ENCODE data around the gene KMT2D.
"Not testable (repeated sequence)": the region's sequence is repeated elsewhere in the genome, so short reads cannot be mapped to it uniquely, and the experiment has no call there.

KMT2D gene

DNA sequence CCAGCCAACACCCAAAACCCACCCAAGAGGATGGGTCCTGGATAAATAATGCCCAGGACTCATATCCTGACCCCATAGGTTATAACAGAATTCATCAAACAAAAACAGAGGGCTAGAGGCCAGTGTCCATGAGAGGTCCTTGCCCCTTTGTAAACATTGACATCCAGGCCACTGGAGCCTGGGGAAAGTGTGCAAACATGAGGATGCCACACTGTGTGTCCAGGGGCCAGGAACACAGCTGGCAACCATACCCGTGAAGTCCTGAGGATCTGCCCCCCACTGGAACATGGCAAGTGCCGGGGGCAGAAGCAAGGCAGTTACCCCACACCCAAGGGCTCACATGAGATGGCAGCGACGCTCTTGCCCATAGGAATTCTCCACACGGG is 4.2 kb upstream of the KMT2D start:
- no peak for ATAC-seq
- peaks cover 28% of the 10 kb centered on the region for H3K4me1 Mint-ChIP-seq
- H3K27ac Mint-ChIP-seq, result no peak overlapping the region
- peaks cover 50% of the 10 kb centered on the region for H3K36me3 Mint-ChIP-seq
- DNase-seq (ENCODE audit: low spot score in 2 of 2), result no peak
- H3K4me3 Mint-ChIP-seq, result no peak overlapping the region
- no peaks in the 10 kb centered on the region for H3K9me3 Mint-ChIP-seq

- Mint-ChIP-seq H3K36me3 (peaks cover 37% of the 10 kb centered on the region), H3K4me3 (peak overlapping the region; percentile 93), H3K4me1 (peaks cover 39% of the 10 kb centered on the region)
- DNase-seq (ENCODE audit: low spot score in 2 of 2); H3K9me3 Mint-ChIP-seq; ATAC-seq; H3K27ac Mint-ChIP-seq: not testable (repeated sequence)
These were observed 1.3 kb upstream of the KMT2D start for GRCh38 chr12:49061916-49062315.

GRCh38 chr12:49061157-49061650 is 610 bp upstream of the KMT2D start:
- no peak for DNase-seq (ENCODE audit: low spot score in 2 of 2)
- Mint-ChIP-seq H3K4me3 (peak overlapping the region; percentile 93), H3K36me3 (peaks cover 29% of the 10 kb centered on the region), H3K9me3 (no peaks in the 10 kb centered on the region), H3K27ac (peak overlapping the region; percentile 94), H3K4me1 (peaks cover 46% of the 10 kb centered on the region)
- ATAC-seq, result peak; percentile 1

DNA sequence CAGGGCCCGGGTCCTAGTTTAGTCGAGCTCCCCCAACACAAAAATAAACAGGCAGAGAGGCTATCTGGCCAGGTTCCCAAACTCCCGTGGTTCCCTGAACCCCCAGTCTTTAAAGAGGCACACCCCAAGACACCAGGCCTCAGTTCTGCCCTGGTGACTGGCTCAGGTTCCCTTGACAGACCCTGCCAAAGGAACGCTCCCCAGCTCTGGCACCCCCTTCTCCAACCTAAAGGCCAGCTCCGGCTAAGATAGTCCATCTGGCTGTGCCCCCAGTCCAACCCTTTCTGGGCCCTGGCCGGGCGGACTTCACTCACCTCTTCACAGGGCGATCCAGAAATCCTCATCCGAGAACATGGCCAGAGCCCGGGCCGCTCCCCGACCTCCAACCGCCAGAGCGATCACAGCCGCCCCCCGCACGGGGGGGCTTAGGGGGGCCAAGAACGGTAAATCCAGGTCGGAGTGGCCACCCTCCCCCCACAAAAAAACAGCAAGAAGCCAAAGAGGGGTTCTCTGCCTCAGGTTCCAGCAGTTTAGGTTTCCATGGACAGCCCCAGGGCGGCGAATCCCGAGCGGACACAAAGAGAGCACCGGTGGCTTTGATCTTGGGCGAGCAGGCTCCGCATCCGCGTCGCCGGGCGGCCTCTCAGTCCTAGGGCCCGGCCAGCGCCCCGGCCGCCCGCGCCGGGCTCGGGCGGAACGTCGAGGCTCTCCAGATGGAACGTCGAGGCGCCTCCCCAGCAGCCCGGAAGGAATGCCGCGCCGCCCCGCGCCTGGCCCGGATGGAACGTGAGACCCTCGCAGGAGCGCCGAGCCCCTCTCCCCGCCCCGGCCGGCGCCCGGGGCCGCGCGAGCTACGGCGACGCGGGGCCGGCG is 1.1 kb downstream of the KMT2D start:
- DNase-seq (ENCODE audit: low spot score in 2 of 2), result peak; percentile 15 to 59
- Mint-ChIP-seq H3K4me3 (peak overlapping the region; percentile 93), H3K9me3 (no peaks in the 10 kb centered on the region), H3K27ac (peak overlapping the region; percentile 94), H3K36me3 (peaks cover 29% of the 10 kb centered on the region), H3K4me1 (peaks cover 63% of the 10 kb centered on the region)
- ATAC-seq, result peak; percentile 25

DNA sequence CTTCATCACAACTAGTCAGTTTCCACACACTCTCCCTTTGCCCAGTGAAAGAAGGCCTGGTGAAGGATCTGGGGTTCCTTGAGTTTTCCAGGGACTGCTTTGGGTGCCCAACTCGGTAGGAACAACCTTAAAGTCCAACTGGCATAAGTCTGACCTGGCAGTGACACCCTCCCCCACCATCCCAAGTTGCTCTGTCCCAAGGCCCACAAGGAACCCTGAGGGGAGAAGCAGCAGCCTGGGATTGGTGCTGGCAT is 1.6 kb downstream of the KMT2D start:
- peaks cover 65% of the 10 kb centered on the region for H3K4me1 Mint-ChIP-seq
- H3K36me3 Mint-ChIP-seq, result peaks cover 34% of the 10 kb centered on the region
- H3K4me3 Mint-ChIP-seq, result peak overlapping the region; percentile 93
- peak overlapping the region; percentile 94 for H3K27ac Mint-ChIP-seq
- no peak for DNase-seq (ENCODE audit: low spot score in 2 of 2)
- H3K9me3 Mint-ChIP-seq, result no peaks in the 10 kb centered on the region
- ATAC-seq, result no peak

DNA sequence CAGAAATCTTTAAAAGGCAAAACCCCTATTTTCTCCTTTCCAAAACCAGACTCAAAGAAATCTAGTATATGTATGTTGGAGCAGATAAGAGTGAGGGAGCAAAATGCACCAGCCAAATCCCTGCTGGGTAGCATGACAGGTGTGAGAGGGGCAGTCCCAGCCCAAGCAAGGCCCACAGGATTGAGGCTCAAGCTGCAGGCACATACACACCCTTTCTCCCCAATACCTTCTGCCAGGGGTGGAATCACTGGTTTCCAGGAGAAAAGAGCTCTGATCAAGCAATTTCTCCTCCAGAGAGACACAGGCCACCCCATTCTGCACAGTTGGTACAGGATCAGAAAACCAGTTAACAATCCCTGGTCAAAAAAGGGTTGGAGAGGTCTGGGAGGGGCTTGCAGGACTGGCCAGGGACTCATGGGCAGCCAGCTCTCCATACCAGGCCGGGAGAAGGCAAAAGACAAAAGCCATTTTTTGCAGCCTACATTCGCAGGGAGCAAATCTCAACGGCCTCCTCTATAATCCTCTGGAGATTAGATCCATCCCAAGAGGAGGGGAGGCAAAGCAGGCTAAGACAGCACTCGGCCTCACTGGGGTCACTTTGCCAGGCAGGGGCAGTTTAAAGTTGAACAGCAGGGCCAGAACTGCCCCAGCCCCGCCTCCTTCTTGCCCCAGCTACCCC is 2.1 kb downstream of the KMT2D start:
- no peaks in the 10 kb centered on the region for H3K9me3 Mint-ChIP-seq
- ATAC-seq (no peak), DNase-seq (ENCODE audit: low spot score in 2 of 2) (no peak)
- peaks cover 39% of the 10 kb centered on the region for H3K36me3 Mint-ChIP-seq
- peaks cover 62% of the 10 kb centered on the region for H3K4me1 Mint-ChIP-seq
- H3K4me3 Mint-ChIP-seq, result peak overlapping the region; percentile 93
- peak overlapping the region; percentile 94 for H3K27ac Mint-ChIP-seq

GRCh38 chr12:49057888-49058287 is 2.7 kb downstream of the KMT2D start:
- no peak for DNase-seq (ENCODE audit: low spot score in 2 of 2)
- Mint-ChIP-seq H3K4me1 (peaks cover 62% of the 10 kb centered on the region), H3K27ac (peak overlapping the region; percentile 94), H3K9me3 (no peaks in the 10 kb centered on the region), H3K36me3 (peaks cover 45% of the 10 kb centered on the region), H3K4me3 (peak overlapping the region; percentile 93)
- ATAC-seq, result no peak

DNA sequence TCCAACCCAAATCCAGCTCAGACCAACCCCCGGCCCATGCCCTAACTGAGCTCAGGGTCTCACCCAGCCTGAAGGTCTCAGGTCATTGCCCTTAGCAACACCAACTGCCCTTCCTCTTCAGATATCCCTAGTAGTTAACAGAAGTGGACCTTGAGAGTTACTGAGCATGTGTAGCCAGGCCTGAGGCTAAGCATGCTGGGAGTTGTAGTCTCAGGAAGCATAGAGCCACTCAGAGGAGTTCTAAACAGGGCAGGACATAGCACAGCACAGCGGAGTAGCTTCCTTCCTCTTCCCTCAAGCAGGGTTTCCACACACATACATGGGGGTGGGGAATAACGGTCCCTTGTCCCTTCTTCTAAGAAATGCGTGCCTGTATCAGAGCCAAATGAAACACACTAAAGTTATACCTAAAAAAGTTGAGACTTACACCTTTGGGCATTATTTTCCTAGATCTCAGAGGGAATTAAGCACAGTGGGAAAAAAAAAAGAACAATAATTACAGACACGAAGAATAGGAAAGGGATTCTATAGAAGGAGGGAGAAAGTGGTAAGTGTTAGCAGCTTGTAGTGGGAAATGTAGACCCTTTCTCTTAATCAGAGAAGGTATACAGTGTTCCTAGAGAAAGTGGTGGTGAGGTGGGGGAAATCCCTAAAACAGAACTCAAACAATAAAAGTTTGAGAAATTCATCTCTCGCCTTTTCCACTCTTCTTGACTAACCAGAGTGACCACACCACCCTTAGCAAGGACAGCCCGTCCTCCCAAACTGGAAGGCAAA is 4.4 kb downstream of the KMT2D start:
- peaks cover 69% of the 10 kb centered on the region for H3K4me1 Mint-ChIP-seq
- peaks cover 61% of the 10 kb centered on the region for H3K36me3 Mint-ChIP-seq
- H3K9me3 Mint-ChIP-seq, result no peaks in the 10 kb centered on the region
- H3K27ac Mint-ChIP-seq, result peak overlapping the region; percentile 94
- peak; percentile 20 to 71 for DNase-seq (ENCODE audit: low spot score in 2 of 2)
- peak overlapping the region; percentile 93 for H3K4me3 Mint-ChIP-seq
- ATAC-seq, result peak; percentile 78

DNA sequence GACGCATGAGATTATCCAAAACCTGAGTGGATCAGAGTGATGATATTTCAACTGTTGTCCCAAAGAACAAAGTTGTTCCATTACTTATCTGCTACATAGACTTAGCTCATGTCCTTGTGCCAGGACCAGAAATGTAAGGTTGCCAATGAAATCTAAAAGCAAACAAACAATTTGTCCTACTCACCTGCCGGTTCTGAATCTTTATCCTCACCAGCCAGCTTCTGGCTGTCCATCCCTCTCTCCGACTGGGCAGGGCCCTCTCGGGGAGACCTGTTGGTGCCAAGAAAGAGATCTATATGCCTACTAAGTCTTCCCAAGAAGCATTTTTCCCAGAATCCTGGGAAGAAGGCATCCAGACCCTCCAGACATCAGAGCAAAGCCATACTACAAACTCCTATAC is 5.5 kb downstream of the KMT2D start:
- Mint-ChIP-seq H3K4me3 (no peak overlapping the region), H3K36me3 (peaks cover 61% of the 10 kb centered on the region), H3K27ac (peak overlapping the region; percentile 80), H3K4me1 (peaks cover 75% of the 10 kb centered on the region), H3K9me3 (no peaks in the 10 kb centered on the region)
- ATAC-seq, result no peak
- DNase-seq (ENCODE audit: low spot score in 2 of 2), result no peak

DNA sequence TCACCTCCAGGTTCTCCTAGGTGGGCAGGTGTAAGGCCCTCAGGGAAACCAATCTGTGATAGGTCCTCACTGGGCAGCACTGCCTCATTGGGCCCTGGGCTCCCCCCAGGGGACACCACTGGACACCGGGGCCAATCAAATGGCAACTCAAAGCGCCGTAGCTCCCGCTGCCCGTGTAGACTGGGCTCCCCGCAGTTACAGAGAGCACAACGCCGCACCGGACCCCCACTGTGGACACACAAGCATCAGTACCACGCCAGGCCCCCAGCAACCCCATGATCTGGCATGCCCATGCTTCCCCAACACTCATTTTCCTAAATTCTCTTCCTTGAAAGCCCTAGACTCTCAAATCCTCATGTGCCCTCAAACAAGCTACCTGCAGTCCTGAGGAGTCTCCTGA is 6.1 kb downstream of the KMT2D start:
- DNase-seq (ENCODE audit: low spot score in 2 of 2), result no peak
- H3K36me3 Mint-ChIP-seq, result peaks cover 66% of the 10 kb centered on the region
- peaks cover 76% of the 10 kb centered on the region for H3K4me1 Mint-ChIP-seq
- ATAC-seq, result no peak
- no peak overlapping the region for H3K4me3 Mint-ChIP-seq
- H3K9me3 Mint-ChIP-seq, result no peaks in the 10 kb centered on the region
- H3K27ac Mint-ChIP-seq, result peak overlapping the region; percentile 80

- no peak for ATAC-seq
- H3K27ac Mint-ChIP-seq, result peak overlapping the region; percentile 80
- peaks cover 73% of the 10 kb centered on the region for H3K4me1 Mint-ChIP-seq
- no peak for DNase-seq (ENCODE audit: low spot score in 2 of 2)
- H3K4me3 Mint-ChIP-seq, result no peak overlapping the region
- H3K9me3 Mint-ChIP-seq, result no peaks in the 10 kb centered on the region
- H3K36me3 Mint-ChIP-seq, result peaks cover 70% of the 10 kb centered on the region
These were observed 6.5 kb downstream of the KMT2D start for GRCh38 chr12:49054096-49054495.

DNA sequence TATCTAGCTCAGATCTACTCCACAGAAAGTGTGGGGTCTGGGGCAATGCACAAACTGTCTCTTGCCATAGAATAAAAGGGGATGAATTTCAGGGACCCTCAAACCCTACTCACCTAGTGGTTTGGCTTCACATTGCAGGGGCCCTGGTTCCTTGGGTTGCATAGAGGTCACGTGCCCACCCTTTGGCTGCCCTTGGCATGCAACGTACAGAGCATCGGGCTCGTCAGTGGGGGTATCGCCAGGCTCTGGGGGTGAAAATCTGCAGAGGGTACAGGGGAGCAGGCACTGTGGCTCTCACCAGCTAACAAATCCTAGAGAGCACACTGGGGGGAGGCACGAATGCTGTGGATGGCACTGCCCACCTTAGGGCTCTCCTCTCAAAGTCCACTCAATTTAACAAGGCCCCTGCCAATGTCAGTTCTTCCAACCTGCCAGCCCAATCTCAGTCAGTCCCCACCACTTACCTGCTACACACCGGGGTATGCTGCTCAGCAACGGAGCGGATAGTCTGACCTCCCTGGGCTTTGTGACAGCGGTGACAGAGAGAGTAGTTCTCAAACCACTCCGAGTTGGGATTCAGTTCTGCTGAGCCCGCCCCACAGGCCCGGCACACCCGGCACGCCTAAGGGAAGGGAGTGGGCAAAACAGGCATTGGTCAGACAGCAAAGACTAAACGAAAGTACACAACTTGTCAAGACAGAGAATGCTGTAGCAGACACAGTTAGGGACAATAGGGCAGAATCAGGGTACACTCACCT is 8.0 kb downstream of the KMT2D start:
- no peaks in the 10 kb centered on the region for H3K9me3 Mint-ChIP-seq
- no peak for DNase-seq (ENCODE audit: low spot score in 2 of 2)
- H3K4me1 Mint-ChIP-seq, result peaks cover 59% of the 10 kb centered on the region
- H3K4me3 Mint-ChIP-seq, result no peak overlapping the region
- H3K36me3 Mint-ChIP-seq, result peaks cover 85% of the 10 kb centered on the region
- H3K27ac Mint-ChIP-seq, result no peak overlapping the region
- no peak for ATAC-seq

DNA sequence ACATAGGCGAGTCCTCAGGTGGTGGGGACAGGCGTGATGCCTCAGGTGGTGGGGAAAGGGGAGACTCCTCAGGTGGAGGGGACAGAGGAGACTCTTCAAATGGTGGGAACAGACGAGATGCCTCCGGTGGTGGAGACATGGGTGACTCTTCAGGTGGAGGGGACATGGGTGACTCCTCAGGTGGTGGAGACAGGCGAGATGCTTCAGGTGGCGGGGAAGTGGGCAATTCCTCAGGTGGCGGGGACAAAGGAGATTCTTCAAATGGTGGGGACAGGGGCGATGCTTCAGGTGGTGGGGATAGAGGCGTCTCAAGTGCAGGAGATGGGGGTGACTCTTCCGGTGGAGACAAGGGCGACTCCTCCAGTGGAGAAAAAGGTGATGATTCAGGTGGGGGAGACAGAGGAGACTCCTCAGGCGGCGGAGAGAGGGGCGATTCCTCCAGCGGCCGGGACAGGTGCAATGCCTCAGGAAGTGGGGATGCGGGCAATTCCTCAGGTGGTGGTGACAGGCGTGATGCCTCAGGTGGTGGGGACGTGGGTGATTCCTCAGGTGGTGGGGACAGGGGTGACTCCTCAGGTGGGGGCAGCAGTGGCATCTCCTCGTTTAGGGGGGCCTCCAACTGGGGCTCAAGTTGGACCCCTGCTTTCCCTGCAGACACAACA is 8.7 kb downstream of the KMT2D start:
- no peak for DNase-seq (ENCODE audit: low spot score in 2 of 2)
- H3K4me3 Mint-ChIP-seq, result no peak overlapping the region
- no peak for ATAC-seq
- peaks cover 52% of the 10 kb centered on the region for H3K4me1 Mint-ChIP-seq
- peaks cover 92% of the 10 kb centered on the region for H3K36me3 Mint-ChIP-seq
- no peaks in the 10 kb centered on the region for H3K9me3 Mint-ChIP-seq
- peak overlapping the region; percentile 53 for H3K27ac Mint-ChIP-seq

DNA sequence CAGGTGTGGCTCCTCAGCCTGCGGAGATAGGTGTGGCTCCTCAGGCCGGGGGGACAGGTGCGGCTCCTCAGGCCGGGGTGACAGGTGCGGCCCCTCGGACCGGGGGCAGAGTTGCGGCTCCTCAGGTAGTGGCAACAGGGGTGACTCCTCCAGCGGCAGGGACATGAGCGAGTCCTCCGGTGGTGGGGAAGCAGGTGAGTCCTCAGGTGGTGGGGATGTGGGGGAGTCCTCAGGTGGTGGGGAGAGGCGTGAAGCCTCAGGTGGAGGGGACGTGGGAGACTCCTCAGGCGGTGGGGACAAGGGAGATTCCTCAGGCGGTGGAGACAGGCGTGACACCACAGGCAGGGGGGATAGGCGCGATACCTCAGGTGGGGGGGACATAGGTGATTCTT is 9.2 kb downstream of the KMT2D start:
- Mint-ChIP-seq H3K27ac (peak overlapping the region; percentile 53), H3K9me3 (no peaks in the 10 kb centered on the region), H3K36me3 (peaks cover 98% of the 10 kb centered on the region), H3K4me3 (no peak overlapping the region), H3K4me1 (peaks cover 46% of the 10 kb centered on the region)
- ATAC-seq (no peak), DNase-seq (ENCODE audit: low spot score in 2 of 2) (no peak)

Data from stimulated activated effector memory CD8-positive, alpha-beta T cell treated with anti-CD3 and anti-CD28 coated beads, Interleukin-12 subunit alpha, Interleukin-12 subunit beta, amount 100 ng/mL, for 72 hours (primary cell).